ENCODE results near the gene CHI3L1.

CHI3L1 gene

GRCh38 chr1:203149188-203149840 is 37.2 kb downstream of the CHI3L1 start:
- no peak for DNase-seq

GRCh38 chr1:203148579-203148978 is 37.9 kb downstream of the CHI3L1 start:
- no peak for DNase-seq

- DNase-seq = no peak
Observed at GRCh38 chr1:203148127-203148526, 38.4 kb downstream of the CHI3L1 start.

GRCh38 chr1:203147376-203147775 is 39.1 kb downstream of the CHI3L1 start:
- DNase-seq = no peak

GRCh38 chr1:203146537-203146936 is 40.0 kb downstream of the CHI3L1 start:
- no peak for DNase-seq

- DNase-seq = no peak
Observed at GRCh38 chr1:203146042-203146369, 40.5 kb downstream of the CHI3L1 start.

GRCh38 chr1:203145321-203146041 is 41.0 kb downstream of the CHI3L1 start:
- no peak for DNase-seq

GRCh38 chr1:203144661-203145060 is 41.8 kb downstream of the CHI3L1 start:
- no peak for DNase-seq

- no peak for DNase-seq
Observed at GRCh38 chr1:203143641-203144040, 42.9 kb downstream of the CHI3L1 start.

- no peak for DNase-seq
Observed at GRCh38 chr1:203142684-203143408, 43.7 kb downstream of the CHI3L1 start.

- DNase-seq = no peak
Observed at GRCh38 chr1:203142124-203142523, 44.4 kb downstream of the CHI3L1 start.

GRCh38 chr1:203140743-203141520 is 45.6 kb downstream of the CHI3L1 start:
- DNase-seq = no peak

GRCh38 chr1:203139976-203140475 is 46.5 kb downstream of the CHI3L1 start:
- no peak for DNase-seq

- DNase-seq = no peak
Observed at GRCh38 chr1:203138066-203138465, 48.4 kb downstream of the CHI3L1 start.

GRCh38 chr1:203137324-203137723 is 49.2 kb downstream of the CHI3L1 start:
- DNase-seq = no peak

- DNase-seq = no peak
Observed at GRCh38 chr1:203136409-203137042, 50.0 kb downstream of the CHI3L1 start.

GRCh38 chr1:203135636-203136305 is 50.7 kb downstream of the CHI3L1 start:
- no peak for DNase-seq

GRCh38 chr1:203133970-203134725 is 52.4 kb downstream of the CHI3L1 start:
- DNase-seq = no peak

- DNase-seq = no peak
Observed at GRCh38 chr1:203131548-203132200, 54.8 kb downstream of the CHI3L1 start.

- DNase-seq = no peak
Observed at GRCh38 chr1:203130358-203130985, 56.0 kb downstream of the CHI3L1 start.
